ENCODE data around the gene DMTF1. TPM values are rescaled to one million over a fixed set of nuclear protein-coding genes. Genes with fewer than 3 reads are reported as not detected.

The DMTF1 gene
- total and polyA plus RNA-seq, 9 of the 15 experiments (the other 6 are each of a cell fraction or from before 2014, with no cell fraction given): 25.7 to 208 (median 74.7) TPM

DNA sequence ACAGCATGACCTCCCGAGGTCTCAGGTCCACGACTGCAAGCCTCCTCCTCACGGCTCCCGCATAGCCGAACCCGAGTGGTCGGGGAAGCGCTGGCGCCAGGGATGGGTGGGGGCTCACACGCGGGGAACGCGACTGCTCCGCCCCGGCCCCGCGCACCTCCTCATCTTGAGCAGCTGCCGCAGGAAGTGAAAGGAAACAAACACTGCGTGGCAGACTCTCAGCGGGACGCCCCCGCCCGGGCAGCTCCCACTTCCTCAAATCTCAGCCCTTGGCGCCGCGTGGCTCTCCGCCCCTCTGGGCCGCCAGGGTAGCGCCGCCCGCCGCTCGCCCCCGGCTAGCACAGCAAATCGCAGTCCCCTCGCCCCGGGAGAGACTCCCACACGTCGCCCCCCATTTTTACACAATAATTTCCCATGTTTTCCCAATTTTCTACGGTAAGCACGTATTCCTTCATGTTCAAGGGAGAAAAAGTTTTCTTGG is 67.3 kb downstream of the DMTF1 start, which contains the start of gene TMEM243 (continued):
- TF ChIP-seq, protein P1, sequence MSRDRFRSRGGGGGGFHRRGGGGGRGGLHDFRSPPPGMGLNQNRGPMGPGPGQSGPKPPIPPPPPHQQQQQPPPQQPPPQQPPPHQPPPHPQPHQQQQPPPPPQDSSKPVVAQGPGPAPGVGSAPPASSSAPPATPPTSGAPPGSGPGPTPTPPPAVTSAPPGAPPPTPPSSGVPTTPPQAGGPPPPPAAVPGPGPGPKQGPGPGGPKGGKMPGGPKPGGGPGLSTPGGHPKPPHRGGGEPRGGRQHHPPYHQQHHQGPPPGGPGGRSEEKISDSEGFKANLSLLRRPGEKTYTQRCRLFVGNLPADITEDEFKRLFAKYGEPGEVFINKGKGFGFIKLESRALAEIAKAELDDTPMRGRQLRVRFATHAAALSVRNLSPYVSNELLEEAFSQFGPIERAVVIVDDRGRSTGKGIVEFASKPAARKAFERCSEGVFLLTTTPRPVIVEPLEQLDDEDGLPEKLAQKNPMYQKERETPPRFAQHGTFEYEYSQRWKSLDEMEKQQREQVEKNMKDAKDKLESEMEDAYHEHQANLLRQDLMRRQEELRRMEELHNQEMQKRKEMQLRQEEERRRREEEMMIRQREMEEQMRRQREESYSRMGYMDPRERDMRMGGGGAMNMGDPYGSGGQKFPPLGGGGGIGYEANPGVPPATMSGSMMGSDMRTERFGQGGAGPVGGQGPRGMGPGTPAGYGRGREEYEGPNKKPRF (IDR thresholded peaks at IDR 0.05; ENCODE audit: low read depth, low read length): no peak
- no peak for TF ChIP-seq XRCC3 (IDR thresholded peaks at IDR 0.05)
- TF ChIP-seq ZNF766 (CRISPR knock-in tag; conservative IDR thresholded peaks at IDR 0.05): no peak
- TF ChIP-seq CEBPB (tag; IDR thresholded peaks at IDR 0.05): no peak
- no peak for TF ChIP-seq ZNF408 (CRISPR knock-in tag; IDR thresholded peaks at IDR 0.05; ENCODE audit: low read depth)
- TF ChIP-seq, protein P2, sequence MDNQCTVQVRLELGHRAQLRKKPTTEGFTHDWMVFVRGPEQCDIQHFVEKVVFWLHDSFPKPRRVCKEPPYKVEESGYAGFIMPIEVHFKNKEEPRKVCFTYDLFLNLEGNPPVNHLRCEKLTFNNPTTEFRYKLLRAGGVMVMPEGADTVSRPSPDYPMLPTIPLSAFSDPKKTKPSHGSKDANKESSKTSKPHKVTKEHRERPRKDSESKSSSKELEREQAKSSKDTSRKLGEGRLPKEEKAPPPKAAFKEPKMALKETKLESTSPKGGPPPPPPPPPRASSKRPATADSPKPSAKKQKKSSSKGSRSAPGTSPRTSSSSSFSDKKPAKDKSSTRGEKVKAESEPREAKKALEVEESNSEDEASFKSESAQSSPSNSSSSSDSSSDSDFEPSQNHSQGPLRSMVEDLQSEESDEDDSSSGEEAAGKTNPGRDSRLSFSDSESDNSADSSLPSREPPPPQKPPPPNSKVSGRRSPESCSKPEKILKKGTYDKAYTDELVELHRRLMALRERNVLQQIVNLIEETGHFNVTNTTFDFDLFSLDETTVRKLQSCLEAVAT (IDR thresholded peaks at IDR 0.05): no peak
- TF ChIP-seq DMBX1 (CRISPR knock-in tag; IDR thresholded peaks at IDR 0.05; ENCODE audit: borderline replicate concordance): no peak
- TF ChIP-seq ELF2 (CRISPR knock-in tag; IDR thresholded peaks at IDR 0.05): peak; percentile 71; the same call in 1 of the 2 replicates
- TF ChIP-seq, protein P3, sequence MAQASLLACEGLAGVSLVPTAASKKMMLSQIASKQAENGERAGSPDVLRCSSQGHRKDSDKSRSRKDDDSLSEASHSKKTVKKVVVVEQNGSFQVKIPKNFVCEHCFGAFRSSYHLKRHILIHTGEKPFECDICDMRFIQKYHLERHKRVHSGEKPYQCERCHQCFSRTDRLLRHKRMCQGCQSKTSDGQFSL (CRISPR knock-in tag; IDR thresholded peaks at IDR 0.05): no peak
- TF ChIP-seq, protein P3 (tag; IDR thresholded peaks at IDR 0.05): peak in 1 of 2 experiments; percentile 54; a peak in 1 of 4 replicates
- TF ChIP-seq EWSR1 (IDR thresholded peaks at IDR 0.05; ENCODE audit: borderline replicate concordance, low read depth, partially characterized antibody): no peak
- TF ChIP-seq, protein P4, sequence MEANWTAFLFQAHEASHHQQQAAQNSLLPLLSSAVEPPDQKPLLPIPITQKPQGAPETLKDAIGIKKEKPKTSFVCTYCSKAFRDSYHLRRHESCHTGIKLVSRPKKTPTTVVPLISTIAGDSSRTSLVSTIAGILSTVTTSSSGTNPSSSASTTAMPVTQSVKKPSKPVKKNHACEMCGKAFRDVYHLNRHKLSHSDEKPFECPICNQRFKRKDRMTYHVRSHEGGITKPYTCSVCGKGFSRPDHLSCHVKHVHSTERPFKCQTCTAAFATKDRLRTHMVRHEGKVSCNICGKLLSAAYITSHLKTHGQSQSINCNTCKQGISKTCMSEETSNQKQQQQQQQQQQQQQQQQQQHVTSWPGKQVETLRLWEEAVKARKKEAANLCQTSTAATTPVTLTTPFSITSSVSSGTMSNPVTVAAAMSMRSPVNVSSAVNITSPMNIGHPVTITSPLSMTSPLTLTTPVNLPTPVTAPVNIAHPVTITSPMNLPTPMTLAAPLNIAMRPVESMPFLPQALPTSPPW (CRISPR knock-in tag; IDR thresholded peaks at IDR 0.05): peak; percentile 60
- no peak for TF ChIP-seq HLTF (IDR thresholded peaks at IDR 0.05)
- no peak for TF ChIP-seq JUND (IDR thresholded peaks at IDR 0.05; ENCODE audit: borderline replicate concordance, low read depth, low read length)
- TF ChIP-seq JUND (tag; IDR thresholded peaks at IDR 0.05; ENCODE audit: borderline replicate concordance, low read depth, low read length): peak; percentile 21; the same call in 1 of the 3 replicates
- peak; percentile 59; the same call in 1 of the 2 replicates for TF ChIP-seq BCOR (IDR thresholded peaks at IDR 0.05)
- no peak for TF ChIP-seq CBX2 (IDR thresholded peaks at IDR 0.05; ENCODE audit: insufficient read depth, low read length, poor library complexity, severe bottlenecking)
- TF ChIP-seq PRMT5 (CRISPR knock-in tag; IDR thresholded peaks at IDR 0.05): no peak
- no peak for TF ChIP-seq HDAC6 (IDR thresholded peaks at IDR 0.05; ENCODE audit: low read depth, low read length)
- 0 out of 2 replicates have a peak, but pooled peaks have one; percentile 26 for TF ChIP-seq ETV5 (CRISPR knock-in tag; IDR thresholded peaks at IDR 0.05; ENCODE audit: low read depth)
- TF ChIP-seq KDM1A (IDR thresholded peaks at IDR 0.05): peak; percentile 96 to 97
- TF ChIP-seq RBM14 (IDR thresholded peaks at IDR 0.05; ENCODE audit: borderline replicate concordance, insufficient read depth, low read depth, low read length): no peak
- TF ChIP-seq SMARCE1 (IDR thresholded peaks at IDR 0.05): no peak
- no peak for TF ChIP-seq ZNF146 (CRISPR knock-in tag; IDR thresholded peaks at IDR 0.05; ENCODE audit: unreplicated experiment)

Data from K562 (cell line).